ENCODE measurements around the gene KIF6. TPM values are rescaled to one million over a fixed set of nuclear protein-coding genes. Genes with fewer than 3 reads are reported as not detected.

KIF6 gene
- total RNA-seq, 1 experiment from 2014 or later = 0.80 TPM

DNA sequence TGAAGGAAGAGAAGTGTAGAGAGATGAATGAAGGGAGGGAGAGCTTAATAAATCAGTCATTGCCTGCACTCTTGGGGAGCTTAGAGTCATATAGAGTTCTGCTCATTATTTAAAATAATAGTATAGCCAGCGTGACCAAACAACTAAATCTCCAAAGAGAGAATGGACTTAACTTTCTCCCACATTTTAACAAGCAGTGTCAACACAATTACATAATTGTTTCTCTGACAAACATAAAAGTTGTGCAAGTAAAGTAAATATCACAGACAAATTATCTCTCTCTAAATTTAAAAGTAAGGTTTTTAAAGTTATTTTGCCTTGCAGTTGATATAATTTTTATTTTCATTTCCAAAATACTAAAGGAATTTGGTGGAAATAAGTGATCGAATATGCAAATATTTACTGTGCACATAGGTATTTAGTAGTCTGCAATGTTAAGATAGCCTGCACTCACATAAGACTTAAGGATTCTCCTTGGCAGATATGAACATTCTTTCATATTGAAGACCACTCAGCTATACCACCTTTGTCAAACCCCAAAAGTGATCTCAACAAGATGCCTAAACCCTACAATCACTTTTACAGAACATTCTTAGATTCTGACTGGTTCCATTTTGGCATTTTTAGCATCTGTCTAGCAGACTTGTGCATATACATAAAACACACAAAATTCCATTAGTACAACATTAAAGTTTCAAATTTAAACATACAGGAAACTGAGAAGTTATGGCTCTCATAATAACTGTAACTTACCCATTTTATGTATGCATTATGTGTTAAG, 67.7 kb downstream of the KIF6 start:
- no peaks in the 10 kb centered on the region for H3K27me3 ChIP-seq (ENCODE audit: control insufficient read depth, insufficient read depth, low read length)
- DNase-seq = no peak
- H3K4me3 ChIP-seq (ENCODE audit: insufficient read depth, low read depth, low read length) = no peak overlapping the region
- no peaks in the 10 kb centered on the region for H3K36me3 ChIP-seq (replicated peaks; ENCODE audit: control insufficient read depth, insufficient read depth, low read length)

DNA sequence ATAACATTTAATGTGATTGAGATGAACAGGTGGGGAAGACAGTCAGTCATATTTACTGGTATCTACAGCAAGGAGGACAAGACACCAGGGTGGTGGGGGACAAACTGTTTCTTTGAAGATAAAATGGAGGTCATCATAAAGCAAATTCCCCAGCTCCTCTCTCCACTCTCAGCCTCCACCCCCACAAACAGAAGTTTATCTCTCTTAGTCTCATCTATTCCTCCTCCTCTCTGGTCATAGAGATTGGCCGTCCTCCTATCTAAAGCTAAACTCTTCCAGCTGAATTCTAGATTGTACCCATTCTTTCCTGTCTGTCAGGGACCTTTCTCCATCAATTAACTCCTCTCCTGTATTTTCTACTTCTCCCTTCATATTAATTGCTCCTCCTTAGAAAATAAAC, 71.1 kb downstream of the KIF6 start:
- no peak overlapping the region for H3K4me3 ChIP-seq (ENCODE audit: insufficient read depth, low read depth, low read length)
- H3K27me3 ChIP-seq (ENCODE audit: control insufficient read depth, insufficient read depth, low read length) = no peaks in the 10 kb centered on the region
- no peaks in the 10 kb centered on the region for H3K36me3 ChIP-seq (replicated peaks; ENCODE audit: control insufficient read depth, insufficient read depth, low read length)
- DNase-seq = no peak

DNA sequence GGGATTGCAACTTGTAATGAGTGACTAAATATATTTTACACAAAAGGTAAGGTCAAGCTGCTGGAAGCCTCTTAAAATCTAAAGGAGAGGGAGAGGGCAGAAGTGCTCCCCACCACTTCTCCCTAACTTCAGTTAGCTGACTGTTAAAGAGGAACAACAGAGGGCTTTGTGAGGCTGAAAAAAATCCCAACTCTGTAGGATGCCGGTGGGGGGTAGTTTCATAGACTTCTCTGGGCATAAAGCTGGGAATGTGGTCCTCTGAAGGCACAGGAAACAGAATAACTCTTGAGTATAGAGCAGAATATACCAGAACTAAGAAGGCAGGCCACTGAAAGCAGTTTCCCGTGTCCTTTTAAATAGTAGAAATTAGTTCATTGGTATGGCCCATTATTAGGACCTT, 71.6 kb downstream of the KIF6 start:
- no peak for DNase-seq

DNA sequence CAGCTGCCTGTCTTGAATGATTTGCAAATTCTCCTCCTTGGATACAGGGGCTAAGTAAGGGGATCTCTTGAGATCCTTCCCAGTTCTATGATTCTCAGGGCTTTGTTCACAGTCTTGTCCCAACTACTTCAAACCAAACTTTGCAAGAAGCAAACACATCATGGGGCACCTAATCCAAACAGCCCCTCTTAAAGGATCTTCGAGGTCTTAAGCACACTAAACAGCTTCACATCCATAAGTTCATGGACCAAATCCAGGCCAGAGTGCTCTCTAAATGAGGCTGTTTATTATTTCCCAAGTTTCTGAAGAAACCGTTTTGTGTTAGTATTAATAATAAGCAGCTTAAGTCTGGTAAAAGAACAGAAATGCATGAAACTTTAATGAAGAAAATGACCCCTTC, 75.2 kb downstream of the KIF6 start:
- no peaks in the 10 kb centered on the region for H3K36me3 ChIP-seq (replicated peaks; ENCODE audit: control insufficient read depth, insufficient read depth, low read length)
- H3K27me3 ChIP-seq (ENCODE audit: control insufficient read depth, insufficient read depth, low read length) = no peaks in the 10 kb centered on the region
- no peak overlapping the region for H3K4me3 ChIP-seq (ENCODE audit: insufficient read depth, low read depth, low read length)
- DNase-seq = no peak

More for the DNA sequence above, 71.6 kb downstream of the KIF6 start:
- Histone ChIP-seq H3K4me3 (ENCODE audit: insufficient read depth, low read depth, low read length) (no peak overlapping the region), H3K36me3 (replicated peaks; ENCODE audit: control insufficient read depth, insufficient read depth, low read length) (no peaks in the 10 kb centered on the region), H3K27me3 (ENCODE audit: control insufficient read depth, insufficient read depth, low read length) (no peaks in the 10 kb centered on the region)

DNA sequence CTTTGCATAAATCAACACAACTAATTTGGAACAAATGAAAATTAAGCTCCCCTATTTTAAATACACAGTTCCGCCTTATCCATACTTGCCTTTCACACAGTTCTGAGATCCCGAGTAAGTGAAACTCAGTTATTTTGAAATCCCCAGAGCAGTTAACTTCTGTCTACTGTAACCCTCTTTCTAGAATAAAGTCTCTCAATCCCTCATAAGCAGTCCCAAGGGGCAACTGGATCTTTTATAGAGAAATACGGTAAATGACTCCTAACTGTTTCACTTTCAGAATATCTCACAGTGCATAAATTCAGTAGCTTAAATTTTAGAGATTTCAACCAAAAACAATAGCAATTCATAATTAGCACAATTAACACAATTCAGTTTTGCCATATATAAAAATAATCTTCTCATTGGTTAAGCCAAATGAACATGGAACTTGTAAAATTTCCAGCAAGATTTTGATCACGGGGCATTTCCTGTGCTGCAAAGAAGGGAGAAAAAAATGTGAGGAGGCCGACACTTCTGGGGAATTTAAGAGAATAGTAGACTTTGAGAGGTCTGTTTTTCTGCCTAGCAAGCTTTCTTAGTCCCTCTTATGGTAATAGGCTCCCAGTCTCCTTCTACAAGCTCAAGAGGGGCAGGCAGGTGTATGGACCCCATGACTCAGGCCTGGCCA, 78.3 kb downstream of the KIF6 start:
- Histone ChIP-seq H3K27me3 (ENCODE audit: control insufficient read depth, insufficient read depth, low read length) (no peaks in the 10 kb centered on the region), H3K36me3 (replicated peaks; ENCODE audit: control insufficient read depth, insufficient read depth, low read length) (no peaks in the 10 kb centered on the region), H3K4me3 (ENCODE audit: insufficient read depth, low read depth, low read length) (no peak overlapping the region)
- no peak for DNase-seq

DNA sequence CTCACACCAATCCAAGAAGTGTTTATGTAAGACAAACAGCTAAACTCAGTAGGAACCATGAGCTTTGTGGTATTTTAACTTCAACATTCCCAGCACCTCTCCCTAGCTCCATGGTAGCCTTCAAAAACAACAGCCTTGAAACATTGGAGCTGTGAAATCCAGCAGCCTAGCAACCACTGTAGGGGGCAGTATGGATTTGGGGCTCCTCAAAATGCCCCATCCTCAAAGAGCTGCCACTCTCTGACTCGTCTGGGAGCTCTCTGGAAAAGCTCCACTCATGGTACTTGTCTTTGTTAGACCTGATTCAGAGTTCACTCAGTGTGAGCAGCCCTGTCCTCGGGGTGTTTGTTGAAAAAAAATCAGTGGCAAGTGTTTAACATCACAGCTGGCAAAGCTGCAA, 82.9 kb downstream of the KIF6 start:
- H3K36me3 ChIP-seq (replicated peaks; ENCODE audit: control insufficient read depth, insufficient read depth, low read length) = no peaks in the 10 kb centered on the region
- peak; percentile 20 for DNase-seq
- H3K4me3 ChIP-seq (ENCODE audit: insufficient read depth, low read depth, low read length) = no peak overlapping the region

DNA sequence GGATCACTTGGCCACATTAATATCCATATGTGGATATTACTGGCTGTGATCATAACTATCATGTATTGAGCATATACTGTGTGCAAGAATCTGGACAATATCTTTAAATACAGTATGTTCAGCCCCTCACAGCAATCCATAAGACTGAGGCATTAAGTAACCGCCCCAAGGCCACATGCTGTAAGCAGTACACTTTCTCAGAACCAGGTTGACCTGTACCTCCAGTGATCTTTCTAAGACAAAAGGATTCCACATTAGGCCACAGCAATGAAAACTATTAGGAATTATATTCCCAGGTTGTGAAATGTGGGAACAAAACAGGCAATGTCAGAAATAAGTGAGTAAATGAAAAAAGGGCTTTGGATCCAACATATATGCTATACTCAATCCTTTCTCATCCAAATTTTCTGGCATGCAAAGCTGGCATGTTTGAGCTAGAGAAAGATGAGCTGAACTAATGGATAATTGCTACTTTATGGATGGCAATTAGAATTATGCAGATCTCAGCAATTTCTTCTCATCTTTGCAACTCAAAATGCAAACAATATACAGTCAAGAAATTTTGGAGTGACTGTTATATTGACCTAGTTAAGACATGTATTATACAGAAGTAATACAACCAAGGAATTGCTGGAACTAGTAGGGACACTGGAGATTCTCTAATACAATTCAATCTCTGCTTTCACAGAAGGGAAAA, 86.9 kb downstream of the KIF6 start:
- no peaks in the 10 kb centered on the region for H3K27me3 ChIP-seq (ENCODE audit: control insufficient read depth, insufficient read depth, low read length)
- no peak for DNase-seq
- no peak overlapping the region for H3K4me3 ChIP-seq (ENCODE audit: insufficient read depth, low read depth, low read length)
- H3K36me3 ChIP-seq (replicated peaks; ENCODE audit: control insufficient read depth, insufficient read depth, low read length) = no peaks in the 10 kb centered on the region

More for the DNA sequence above, 82.9 kb downstream of the KIF6 start:
- H3K27me3 ChIP-seq (ENCODE audit: control insufficient read depth, insufficient read depth, low read length) = no peaks in the 10 kb centered on the region

DNA sequence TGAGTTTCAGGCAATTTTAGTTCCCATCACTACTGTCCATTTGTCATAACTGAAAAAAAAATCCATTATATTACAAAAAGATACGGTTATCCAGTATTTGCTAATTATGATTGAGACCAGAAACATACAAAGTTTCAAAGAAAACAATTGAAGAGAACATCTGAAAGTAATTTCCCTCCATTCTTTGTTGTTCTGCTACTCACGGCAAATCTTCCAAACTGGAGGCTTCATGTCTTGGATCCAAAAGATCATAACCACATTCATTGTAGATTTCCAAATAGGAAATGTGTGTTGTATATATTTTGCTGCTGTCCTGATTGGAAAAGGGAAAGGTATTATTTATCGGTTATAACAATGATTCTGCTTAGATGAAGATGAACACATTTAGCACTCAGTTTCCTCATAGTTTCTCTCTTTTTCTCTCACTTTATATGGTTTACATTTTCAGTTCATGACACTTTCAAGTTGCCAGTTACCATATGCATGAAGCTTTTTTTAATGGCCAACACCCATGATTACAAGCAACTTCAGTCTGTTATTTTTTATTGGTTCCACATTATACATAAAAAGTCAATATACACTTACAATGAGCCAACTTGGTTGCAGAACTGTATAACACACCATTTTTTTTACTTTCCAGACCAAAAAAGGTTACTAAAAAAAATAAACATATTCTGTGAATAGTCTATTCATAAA, 90.4 kb downstream of the KIF6 start:
- Histone ChIP-seq H3K4me3 (ENCODE audit: insufficient read depth, low read depth, low read length) (no peak overlapping the region), H3K27me3 (ENCODE audit: control insufficient read depth, insufficient read depth, low read length) (no peaks in the 10 kb centered on the region), H3K36me3 (replicated peaks; ENCODE audit: control insufficient read depth, insufficient read depth, low read length) (no peaks in the 10 kb centered on the region)
- no peak for DNase-seq

DNA sequence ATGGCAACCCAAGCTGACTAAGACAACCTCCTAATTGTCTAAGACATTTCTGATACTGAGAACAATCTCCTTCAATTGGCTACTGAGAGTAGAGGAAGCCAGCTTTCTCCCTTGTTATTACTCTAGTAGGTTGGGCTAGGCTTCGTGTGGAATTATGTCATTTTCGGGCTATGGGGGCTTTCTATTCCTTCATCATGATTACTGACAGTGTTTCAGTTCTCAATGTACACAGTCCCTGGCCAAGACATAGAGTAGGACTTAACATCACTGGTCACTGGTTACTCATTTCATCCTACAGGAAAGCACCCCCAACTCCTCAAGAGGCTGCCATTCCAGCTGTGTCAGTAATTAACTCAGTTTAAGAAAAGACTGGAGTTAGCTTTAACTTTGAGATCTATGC, 100.0 kb downstream of the KIF6 start:
- Histone ChIP-seq H3K4me3 (ENCODE audit: insufficient read depth, low read depth, low read length) (no peak overlapping the region), H3K36me3 (replicated peaks; ENCODE audit: control insufficient read depth, insufficient read depth, low read length) (no peaks in the 10 kb centered on the region), H3K27me3 (ENCODE audit: control insufficient read depth, insufficient read depth, low read length) (no peaks in the 10 kb centered on the region)
- DNase-seq = no peak

DNA sequence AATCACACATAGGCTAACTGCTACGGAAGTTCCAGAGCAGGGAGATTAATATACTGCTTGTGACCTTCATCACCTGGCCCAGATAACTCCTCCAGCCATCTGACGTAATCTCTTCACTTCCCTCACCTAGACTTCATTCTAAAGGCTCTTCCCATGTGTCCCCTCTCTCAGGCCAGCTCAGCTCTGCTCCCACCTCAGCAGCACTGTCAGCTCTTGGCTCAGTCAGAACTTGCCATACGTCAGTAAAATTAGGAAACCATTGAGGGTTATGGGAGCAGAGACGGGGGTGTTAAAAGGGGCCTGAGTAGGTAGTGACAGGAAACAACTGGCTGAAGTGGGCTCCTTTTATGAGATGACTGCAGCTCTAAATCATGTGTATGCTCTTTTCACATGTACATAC, 101.5 kb downstream of the KIF6 start:
- Histone ChIP-seq H3K4me3 (ENCODE audit: insufficient read depth, low read depth, low read length) (no peak overlapping the region), H3K27me3 (ENCODE audit: control insufficient read depth, insufficient read depth, low read length) (no peaks in the 10 kb centered on the region), H3K36me3 (replicated peaks; ENCODE audit: control insufficient read depth, insufficient read depth, low read length) (no peaks in the 10 kb centered on the region)
- no peak for DNase-seq

DNA sequence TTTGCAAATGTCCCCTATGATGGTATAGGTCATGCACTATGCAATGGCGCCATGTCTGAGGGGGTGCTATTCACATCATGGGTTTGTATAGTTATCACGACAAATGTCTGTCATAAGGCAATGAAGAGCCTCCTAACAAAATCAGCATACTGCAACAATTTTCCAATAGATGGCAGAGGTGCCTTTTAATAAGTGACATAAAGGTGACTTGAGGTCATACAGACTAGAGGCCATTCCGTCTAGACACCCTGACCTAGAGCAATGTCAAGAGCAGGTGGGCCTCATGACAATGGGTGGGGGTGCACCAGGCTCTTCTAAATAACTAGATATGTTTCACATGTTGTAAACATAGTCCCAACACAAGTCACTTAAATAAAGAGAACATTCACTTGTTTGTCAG, 107.7 kb downstream of the KIF6 start:
- Histone ChIP-seq H3K4me3 (ENCODE audit: insufficient read depth, low read depth, low read length) (no peak overlapping the region), H3K36me3 (replicated peaks; ENCODE audit: control insufficient read depth, insufficient read depth, low read length) (no peaks in the 10 kb centered on the region), H3K27me3 (ENCODE audit: control insufficient read depth, insufficient read depth, low read length) (no peaks in the 10 kb centered on the region)
- no peak for DNase-seq

DNA sequence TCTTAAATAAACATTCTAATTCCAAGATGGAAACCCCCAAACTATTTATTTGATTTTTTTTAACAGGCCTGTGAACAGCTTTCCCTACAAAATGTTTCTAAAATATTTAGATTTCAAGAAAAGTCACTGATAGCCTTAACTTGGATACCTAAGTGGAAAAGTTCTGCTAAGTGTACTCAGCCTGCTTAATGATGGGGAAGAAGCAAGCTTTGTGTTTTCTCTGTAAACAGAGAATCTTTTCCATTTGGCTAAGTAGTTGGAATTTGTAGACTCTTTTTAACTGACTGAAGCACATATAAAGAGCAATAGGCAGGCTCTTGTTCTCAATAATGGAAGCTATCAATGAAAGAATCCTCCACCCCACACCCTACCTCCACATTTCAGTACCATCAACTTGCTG, 108.2 kb downstream of the KIF6 start:
- H3K36me3 ChIP-seq (replicated peaks; ENCODE audit: control insufficient read depth, insufficient read depth, low read length) = no peaks in the 10 kb centered on the region
- no peaks in the 10 kb centered on the region for H3K27me3 ChIP-seq (ENCODE audit: control insufficient read depth, insufficient read depth, low read length)
- no peak overlapping the region for H3K4me3 ChIP-seq (ENCODE audit: insufficient read depth, low read depth, low read length)
- DNase-seq = no peak

DNA sequence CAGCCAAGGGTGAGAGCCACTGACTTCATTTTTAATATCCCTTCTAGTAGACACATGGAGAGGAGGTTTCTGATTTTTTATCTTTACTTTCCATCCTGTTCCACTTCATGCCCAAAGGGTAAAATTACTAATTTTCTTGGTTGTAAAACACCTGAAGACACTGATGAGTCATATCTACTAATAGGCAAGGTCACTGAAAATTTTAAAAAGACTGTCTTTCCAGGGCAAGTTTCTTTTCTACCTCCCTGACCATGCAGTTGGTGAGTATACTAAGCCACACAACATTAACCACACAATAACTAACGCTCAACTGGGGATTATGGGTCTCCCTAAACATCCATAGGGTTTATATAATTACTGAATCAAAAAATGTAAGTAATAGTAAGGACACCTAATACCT, 109.6 kb downstream of the KIF6 start:
- no peak overlapping the region for H3K4me3 ChIP-seq (ENCODE audit: insufficient read depth, low read depth, low read length)
- DNase-seq = no peak
- no peaks in the 10 kb centered on the region for H3K36me3 ChIP-seq (replicated peaks; ENCODE audit: control insufficient read depth, insufficient read depth, low read length)
- no peaks in the 10 kb centered on the region for H3K27me3 ChIP-seq (ENCODE audit: control insufficient read depth, insufficient read depth, low read length)

DNA sequence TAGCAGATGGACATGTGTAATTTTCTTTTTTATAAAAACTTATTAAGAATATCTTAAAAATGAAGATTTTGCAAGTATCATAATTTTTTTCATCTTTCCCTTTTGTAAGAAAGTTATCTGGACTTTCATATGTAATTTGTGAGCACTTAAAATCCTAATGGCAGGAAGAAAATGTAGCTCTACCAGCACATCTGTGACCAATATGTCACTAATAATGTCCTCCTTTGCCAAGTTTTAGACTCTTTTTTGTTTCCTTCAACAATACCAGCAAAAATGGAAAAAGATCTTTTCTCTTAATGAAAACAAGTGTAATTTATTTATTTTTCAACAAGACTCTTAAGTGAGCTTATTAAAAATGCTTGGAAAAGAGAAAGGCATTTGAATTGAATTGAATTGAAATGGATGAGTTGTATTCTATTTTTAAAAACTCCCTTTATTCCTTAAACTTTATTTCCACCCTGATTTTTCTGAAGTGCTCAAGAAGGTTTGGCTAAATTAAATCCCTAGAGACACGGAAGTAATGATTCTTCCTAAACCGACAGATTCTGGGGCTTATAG, 110.7 kb downstream of the KIF6 start:
- no peak overlapping the region for H3K4me3 ChIP-seq (ENCODE audit: insufficient read depth, low read depth, low read length)
- DNase-seq = no peak
- no peaks in the 10 kb centered on the region for H3K36me3 ChIP-seq (replicated peaks; ENCODE audit: control insufficient read depth, insufficient read depth, low read length)
- no peaks in the 10 kb centered on the region for H3K27me3 ChIP-seq (ENCODE audit: control insufficient read depth, insufficient read depth, low read length)
